SK-N-SH treated with all-trans-retinoic acid at 6 μM for 48 hours (cell line): ENCODE measurements around the gene ARRDC5.

ENCODE experiments used
- ARNTL ChIP-seq: fragments of 450-650 bp; formaldehyde crosslinking; IDR thresholded peaks from 2 replicates; pipeline ENCODE4 v1.5.0; 2020; ENCODE audit warnings: low read depth, mild to moderate bottlenecking, moderate library complexity, borderline replicate concordance
- BACH2 ChIP-seq: fragments of 250-450 bp; sonication (Bioruptor Pico); IDR thresholded peaks from 2 replicates; pipeline ENCODE4 v1.9.0; 2021; ENCODE audit warnings: mild to moderate bottlenecking, borderline replicate concordance
- ESRRG ChIP-seq: fragments of 250-450 bp; sonication (Bioruptor Pico); IDR thresholded peaks from 2 replicates; pipeline ENCODE4 v1.6.1; 2021; ENCODE audit warnings: mild to moderate bottlenecking
- GLIS3 ChIP-seq: fragments of 250-450 bp; sonication (Bioruptor Pico); IDR thresholded peaks from 2 replicates; pipeline ENCODE4 v1.5.0; 2020; ENCODE audit warnings: mild to moderate bottlenecking, moderate library complexity
- ISL1 ChIP-seq: fragments of 250-450 bp; sonication (Bioruptor Pico); IDR thresholded peaks from 2 replicates; pipeline ENCODE4 v2.1.2; 2022; ENCODE audit warnings: mild to moderate bottlenecking, moderate library complexity
- PATZ1 ChIP-seq: fragments of 250-450 bp; sonication (Bioruptor Pico); IDR thresholded peaks from 2 replicates; pipeline ENCODE4 v1.8.0; 2020; ENCODE audit warnings: mild to moderate bottlenecking, moderate library complexity, borderline replicate concordance
- SNAI2 ChIP-seq: fragments of 250-450 bp; sonication (Bioruptor Pico); IDR thresholded peaks from 2 replicates; pipeline ENCODE4 v1.5.0; 2020; ENCODE audit warnings: mild to moderate bottlenecking, moderate library complexity
- TCF4 ChIP-seq: fragments of 250-450 bp; sonication (Bioruptor Pico); IDR thresholded peaks from 2 replicates; pipeline ENCODE4 v1.8.0; 2021; ENCODE audit warnings: mild to moderate bottlenecking, moderate library complexity, borderline replicate concordance
- TSHZ2 ChIP-seq: fragments of 250-450 bp; sonication (Bioruptor Pico); IDR thresholded peaks from 2 replicates; pipeline ENCODE4 v1.5.0; 2020; ENCODE audit warnings: mild to moderate bottlenecking, moderate library complexity
- ZFP3 ChIP-seq: fragments of 250-450 bp; sonication (Bioruptor Pico); IDR thresholded peaks from 2 replicates; pipeline ENCODE4 v1.5.0; 2020; ENCODE audit warnings: mild to moderate bottlenecking, moderate library complexity
- ZFP30 ChIP-seq: fragments of 450-650 bp; formaldehyde crosslinking; IDR thresholded peaks from 2 replicates; pipeline ENCODE4 v1.5.0; 2022; ENCODE audit warnings: mild to moderate bottlenecking, moderate library complexity
- ZNF8 ChIP-seq: fragments of 450-650 bp; formaldehyde crosslinking; IDR thresholded peaks from 2 replicates; pipeline ENCODE4 v1.5.0; 2020; ENCODE audit warnings: mild to moderate bottlenecking, moderate library complexity

- no peak for TF ChIP-seq ARNTL (CRISPR knock-in tag)
- no peak for TF ChIP-seq ISL1 (CRISPR knock-in tag)
- no peak for TF ChIP-seq ESRRG (CRISPR knock-in tag)
- TF ChIP-seq BACH2 = no peak
- TF ChIP-seq TCF4 (CRISPR knock-in tag) = no peak
- no peak for TF ChIP-seq ZFP3 (CRISPR knock-in tag)
- TF ChIP-seq ZFP30 (CRISPR knock-in tag) = no peak
- no peak for TF ChIP-seq TSHZ2 (CRISPR knock-in tag)
- no peak for TF ChIP-seq SNAI2 (CRISPR knock-in tag)
- no peak for TF ChIP-seq GLIS3 (CRISPR knock-in tag)
- TF ChIP-seq PATZ1 (CRISPR knock-in tag) = no peak
- TF ChIP-seq ZNF8 (CRISPR knock-in tag) = no peak
These were observed 9.3 kb upstream of the ARRDC5 start for GRCh38 chr19:4911786-4912672.
